Activated CD4-positive, CD25-positive, alpha-beta regulatory T cell treated with anti-CD3 and anti-CD28 coated beads, Interleukin-2, amount 50 U/mL, for 24 hours (primary cell): ENCODE measurements around the gene TNF.
"Not testable (repeated sequence)": the region's sequence is repeated elsewhere in the genome, so short reads cannot be mapped to it uniquely, and the experiment has no call there.

ENCODE experiments used
- ATAC-seq, 2 donors: fragments of 150-1000 bp; cut with Tn5 transposase; one replicate each; pipeline ENCODE4 v1.10.0; 2021; ENCODE audit warnings: mild to moderate bottlenecking in 1 of 2, moderate library complexity in 1 of 2

TNF gene

GRCh38 chr6:31544676-31545075 lies 30.7 kb upstream of the TNF start:
- no peak for ATAC-seq

DNA sequence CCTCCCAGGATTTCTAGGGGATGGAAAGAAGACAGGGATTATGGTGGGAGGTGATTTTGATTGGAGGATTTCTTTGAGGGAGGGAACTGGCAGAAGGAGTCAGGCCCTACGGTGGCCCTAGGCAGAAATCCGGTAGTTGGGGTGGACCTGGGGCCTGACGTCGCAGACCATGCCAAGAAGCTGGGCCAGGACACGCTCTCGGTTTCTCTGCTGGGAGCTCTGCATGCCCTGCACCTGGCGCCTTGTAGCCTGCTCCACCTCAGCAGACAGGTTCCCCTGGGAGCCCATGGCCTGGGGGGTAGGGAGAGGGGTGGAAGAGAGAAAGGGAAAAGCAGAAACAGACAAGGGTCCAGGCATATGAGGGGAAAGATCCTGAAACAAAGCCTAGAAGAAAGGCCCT lies 30.1 kb upstream of the TNF start:
- no peak for ATAC-seq

- peak; percentile 57 to 58 for ATAC-seq
Observed at GRCh38 chr6:31546339-31546957, 28.9 kb upstream of the TNF start, which contains the start of gene ATP6V1G2. ATP6V1G2 (minus strand) TSS chr6:31546608; CDS start chr6:31546559, 49 bp downstream.

DNA sequence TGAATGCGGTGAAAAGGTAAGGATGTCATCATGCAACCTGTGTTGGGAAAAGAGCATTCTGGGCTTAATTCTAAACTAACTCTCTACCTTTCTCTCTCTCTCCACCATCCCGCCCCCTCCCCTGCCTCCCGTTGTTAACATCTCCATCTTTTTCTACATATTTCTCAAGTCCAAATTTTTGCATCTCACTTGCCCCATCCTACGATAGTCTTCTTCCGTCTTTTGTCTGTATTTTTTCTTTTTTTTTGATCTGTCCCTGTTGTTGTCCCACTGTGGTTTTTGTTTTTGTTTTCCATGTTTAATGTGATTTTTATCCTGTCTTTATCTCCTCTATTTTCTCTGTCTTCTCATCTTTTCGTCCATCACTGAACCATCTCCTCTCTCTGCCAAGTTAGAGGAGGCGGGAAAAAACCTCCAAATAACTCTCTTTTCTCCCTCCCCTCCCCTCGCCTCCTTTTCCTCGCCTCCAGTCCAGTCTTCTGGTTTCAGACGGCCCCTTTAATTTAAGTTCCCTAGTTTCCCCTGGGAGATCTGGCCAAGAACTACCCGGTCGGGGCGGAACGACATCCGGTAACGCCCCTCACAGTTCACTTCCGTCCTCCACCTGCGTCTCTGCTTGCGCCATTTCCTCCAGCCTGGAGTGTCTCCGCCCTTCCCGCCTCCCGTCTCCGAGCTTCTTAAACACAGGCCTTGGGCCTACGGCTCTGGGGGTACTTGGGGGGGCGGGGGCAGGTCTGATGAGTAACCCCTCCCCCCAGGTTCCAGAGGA lies 28.2 kb upstream of the TNF start, which contains the start of gene NFKBIL1:
NFKBIL1 (plus strand) TSS at position 651 of the 769 bp plus-strand sequence; CDS start at position 738, 87 bp downstream.
- ATAC-seq: peak; percentile 91

GRCh38 chr6:31547727-31548543 lies 27.4 kb upstream of the TNF start:
- no peak for ATAC-seq

- no peak for ATAC-seq
Observed at GRCh38 chr6:31548544-31548873, 26.9 kb upstream of the TNF start.

GRCh38 chr6:31551371-31551770 lies 24.0 kb upstream of the TNF start:
- not testable (repeated sequence) for ATAC-seq

DNA sequence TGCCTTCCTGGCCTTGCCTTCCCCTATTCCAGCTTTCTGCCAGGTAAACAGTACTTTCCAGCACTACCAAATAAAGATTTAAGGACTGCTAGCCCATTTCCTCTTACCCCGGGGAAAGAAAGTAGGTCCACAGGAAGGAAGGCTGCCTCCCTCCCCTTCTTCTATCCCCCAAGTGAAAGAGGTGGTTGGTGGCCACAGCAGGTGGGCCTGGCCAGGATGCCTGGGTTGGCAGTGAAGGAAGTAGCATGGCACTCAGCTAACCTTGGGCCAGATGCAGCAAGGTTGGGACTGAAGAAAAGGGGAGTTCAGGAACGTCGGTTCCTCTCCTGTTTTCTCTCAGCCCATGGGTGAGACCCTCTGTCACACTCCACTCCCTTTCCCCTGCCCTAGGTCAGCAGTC lies 19.1 kb upstream of the TNF start:
- ATAC-seq: no peak

DNA sequence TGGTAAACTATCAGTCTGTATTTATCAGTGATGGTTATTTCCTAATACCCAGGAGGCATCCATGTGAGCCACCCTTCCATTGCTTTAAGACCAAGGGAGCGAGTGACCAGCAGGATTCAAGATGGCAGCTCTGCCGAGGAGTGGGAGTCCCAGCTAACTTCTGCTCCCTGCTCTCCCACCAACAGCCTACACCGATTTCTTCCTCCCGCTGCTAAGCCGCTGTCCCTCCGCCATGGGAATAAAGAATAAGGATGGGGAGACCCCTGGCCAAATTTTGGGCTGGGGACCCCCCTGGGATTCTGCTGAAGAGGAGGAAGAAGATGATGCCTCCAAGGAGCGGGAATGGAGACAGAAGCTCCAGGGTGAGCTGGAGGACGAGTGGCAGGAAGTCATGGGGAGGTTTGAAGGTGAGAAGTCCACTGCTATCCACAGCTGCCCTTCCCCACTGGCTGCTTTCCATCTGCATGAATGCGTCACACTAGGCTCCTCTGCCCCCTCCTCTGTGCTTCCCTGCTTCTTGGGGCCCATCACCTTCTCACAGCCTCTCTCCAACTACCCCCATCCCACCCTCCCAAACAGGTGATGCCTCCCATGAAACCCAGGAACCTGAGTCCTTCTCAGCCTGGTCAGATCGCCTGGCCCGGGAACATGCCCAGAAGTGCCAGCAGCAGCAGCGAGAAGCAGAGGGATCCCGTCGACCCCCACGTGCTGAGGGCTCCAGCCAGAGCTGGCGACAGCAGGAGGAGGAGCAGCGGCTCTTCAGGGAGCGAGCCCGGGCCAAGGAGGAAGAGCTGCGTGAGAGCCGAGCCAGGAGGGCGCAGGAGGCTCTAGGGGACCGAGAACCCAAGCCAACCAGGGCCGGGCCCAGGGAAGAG lies 17.7 kb upstream of the TNF start:
- no peak for ATAC-seq

- ATAC-seq: no peak
Observed at GRCh38 chr6:31558318-31558625, 17.1 kb upstream of the TNF start.

DNA sequence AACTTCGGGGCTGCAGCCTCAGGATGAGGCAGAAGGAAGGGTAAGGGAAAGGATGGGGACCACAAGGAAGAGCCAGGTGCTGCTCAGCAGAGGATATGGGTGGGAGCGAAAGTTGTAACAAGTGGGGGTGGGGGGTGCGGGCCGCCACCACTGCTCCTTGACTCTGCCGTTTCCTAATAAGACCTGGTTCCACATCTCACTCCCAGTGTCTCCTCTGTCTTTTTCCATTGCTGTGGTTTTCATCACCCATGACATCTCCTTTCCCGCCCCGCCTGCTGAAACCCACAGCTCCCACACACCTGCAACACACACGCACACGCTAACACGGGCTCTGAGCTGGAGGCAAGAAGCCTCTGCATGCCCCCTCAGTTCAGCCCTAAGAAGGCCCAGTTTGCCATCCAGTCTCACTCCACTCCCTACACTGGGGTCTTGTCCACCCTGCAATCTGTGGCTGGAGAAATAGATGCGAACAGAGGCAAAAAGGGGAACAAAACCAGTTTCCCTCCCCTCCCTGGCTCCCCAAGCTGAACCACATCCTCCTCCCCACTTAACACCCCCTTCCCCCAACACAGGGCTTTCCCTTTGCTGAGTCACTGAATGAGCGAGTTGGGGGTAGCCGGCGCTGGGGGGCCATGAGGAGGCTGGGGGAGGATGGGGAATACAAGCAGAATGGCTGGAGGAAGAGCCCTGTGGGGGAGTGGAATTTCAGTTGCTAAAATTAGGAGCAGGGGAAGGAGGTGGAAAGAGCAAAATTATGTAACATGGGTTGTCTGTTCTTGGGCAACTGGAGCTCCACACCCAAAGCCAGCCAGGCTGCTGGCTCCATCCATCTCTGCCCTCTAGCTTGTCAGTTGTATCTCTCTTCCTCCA lies 16.5 kb upstream of the TNF start:
- ATAC-seq: peak; percentile 69 to 72

DNA sequence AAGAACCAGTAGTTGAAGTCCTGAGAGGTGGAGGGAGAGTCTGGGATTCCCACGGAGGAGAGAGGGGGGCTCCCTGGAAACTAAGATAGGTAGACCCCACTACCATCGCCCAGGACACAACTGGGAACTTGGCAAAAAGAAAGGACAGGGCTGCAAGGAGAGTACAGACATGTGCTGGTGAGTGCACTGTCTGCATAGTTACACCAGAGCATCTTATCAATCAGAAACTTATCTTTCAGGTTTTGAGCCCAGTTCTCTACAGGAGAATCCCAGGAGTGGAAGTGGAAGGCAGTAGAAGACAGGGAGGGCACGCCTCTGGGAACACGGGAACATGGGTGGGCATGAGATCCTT lies 15.8 kb upstream of the TNF start:
- peak; percentile 21 to 34 for ATAC-seq

- ATAC-seq: peak; percentile 54 to 65
Observed at GRCh38 chr6:31559958-31560696, 15.2 kb upstream of the TNF start.

- no peak for ATAC-seq
Observed at GRCh38 chr6:31560697-31561058, 14.7 kb upstream of the TNF start.

DNA sequence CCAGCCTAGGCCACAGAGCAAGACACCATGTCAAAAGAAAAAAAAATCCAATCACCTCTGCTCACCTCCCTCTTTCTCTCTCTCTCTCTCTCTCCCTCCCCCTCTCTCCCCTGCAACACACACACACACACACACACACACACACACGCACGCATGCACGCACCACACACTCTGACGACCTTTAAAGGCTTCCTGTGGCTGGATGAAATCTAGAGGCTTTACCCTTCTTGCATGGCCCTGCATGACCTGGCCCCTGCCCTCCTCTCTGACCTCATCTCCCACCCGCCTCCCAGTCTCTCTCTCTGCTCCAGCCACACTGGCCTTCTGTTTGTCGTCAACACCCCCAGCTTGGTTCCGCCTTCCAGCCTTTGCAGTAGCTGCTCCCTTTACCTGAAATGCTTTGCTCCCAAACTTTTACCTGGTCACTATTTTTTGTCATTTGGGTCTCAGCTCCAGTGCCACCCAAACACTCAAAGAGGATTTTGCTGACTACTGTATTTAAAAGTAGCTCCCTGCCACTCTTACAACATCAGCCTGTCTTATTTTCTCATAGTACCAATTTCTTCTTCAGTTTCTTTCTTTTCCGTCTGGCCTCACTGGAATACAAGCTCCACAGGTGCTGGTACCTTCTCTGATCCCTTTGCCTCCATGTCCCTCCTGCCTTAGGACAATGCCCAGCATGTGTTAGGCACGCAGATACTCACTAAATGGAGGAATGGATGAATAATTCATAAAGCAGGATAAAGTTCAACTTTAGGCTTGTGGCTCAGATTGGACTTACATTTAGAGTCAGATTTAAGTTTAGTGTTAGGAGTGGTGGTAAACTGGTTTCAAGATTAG lies 7.6 kb upstream of the TNF start:
- ATAC-seq: no peak

DNA sequence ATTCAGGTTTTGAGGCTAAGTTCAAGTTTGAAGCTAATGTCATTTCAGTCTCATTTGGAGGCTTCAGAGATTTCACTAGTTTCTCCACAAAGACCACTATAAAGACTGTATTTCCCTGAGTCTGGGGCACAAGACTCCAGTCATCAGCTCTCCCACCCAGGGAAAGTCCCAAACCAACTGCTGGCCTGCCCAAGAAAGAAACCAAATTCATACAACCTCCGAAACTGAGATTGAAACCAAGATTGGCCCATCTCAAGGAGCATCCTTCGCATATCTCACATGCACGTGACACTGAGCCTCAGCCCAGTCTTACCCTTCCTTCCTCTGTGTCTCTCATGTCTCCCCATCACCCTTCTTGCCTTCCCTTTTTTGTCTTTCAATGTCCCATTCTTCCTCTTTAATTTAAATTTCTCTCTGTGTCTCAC lies 6.8 kb upstream of the TNF start:
- peak; percentile 68 for ATAC-seq

- ATAC-seq: no peak
Observed at GRCh38 chr6:31569861-31570536, 5.4 kb upstream of the TNF start.

- ATAC-seq: peak; percentile 51 to 54
Observed at GRCh38 chr6:31572041-31572911, 3.1 kb upstream of the TNF start, which contains the start of gene LTA. LTA (plus strand) TSS chr6:31572289; CDS start chr6:31572743, 454 bp downstream.
